Mammary epithelial cell (primary cell): Measurements from ENCODE around the gene NKG7.

Source experiments
- EZH2 ChIP-seq: IDR thresholded peaks from 2 replicates; pipeline ENCODE4 v1.6.1; 2012; ENCODE audit warnings: low read length, inconsistent platforms, borderline replicate concordance
- TF ChIP-seq, protein P1 (sequence below), 2 donors: IDR thresholded peaks in 1 of 2; conservative IDR thresholded peaks in 1 of 2; 2 replicates each; pipeline ENCODE4 v1.5.1; 2011 to 2012; ENCODE audit warnings: inconsistent platforms in 2 of 2, low read length in 2 of 2, mild to moderate bottlenecking in 2 of 2, control low read depth in 1 of 2, low read depth in 1 of 2; ENCODE audit not compliant: insufficient read depth in 1 of 2; ENCODE audit errors: extremely low read depth in 1 of 2

DNA sequence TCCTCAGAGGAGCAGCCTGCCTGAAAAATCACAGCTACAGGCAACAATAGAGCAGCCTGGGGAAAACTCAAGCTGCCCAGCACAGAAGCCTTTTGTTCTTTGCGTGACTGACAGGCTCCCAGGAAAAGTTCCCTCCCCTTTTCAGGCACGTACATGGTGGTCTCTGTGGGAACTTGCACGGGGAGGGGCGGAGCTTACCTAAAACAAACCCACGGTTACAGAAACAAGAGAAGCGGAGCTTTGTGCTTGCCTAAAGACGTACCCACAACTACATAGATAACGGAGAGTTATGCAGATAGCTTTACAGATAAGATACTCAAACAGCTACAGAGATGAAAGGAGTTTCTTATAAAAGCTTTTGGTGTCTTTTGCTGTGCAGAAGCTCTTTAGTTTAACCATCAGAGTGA, 17.7 kb downstream of the NKG7 start:
- TF ChIP-seq, protein P1, sequence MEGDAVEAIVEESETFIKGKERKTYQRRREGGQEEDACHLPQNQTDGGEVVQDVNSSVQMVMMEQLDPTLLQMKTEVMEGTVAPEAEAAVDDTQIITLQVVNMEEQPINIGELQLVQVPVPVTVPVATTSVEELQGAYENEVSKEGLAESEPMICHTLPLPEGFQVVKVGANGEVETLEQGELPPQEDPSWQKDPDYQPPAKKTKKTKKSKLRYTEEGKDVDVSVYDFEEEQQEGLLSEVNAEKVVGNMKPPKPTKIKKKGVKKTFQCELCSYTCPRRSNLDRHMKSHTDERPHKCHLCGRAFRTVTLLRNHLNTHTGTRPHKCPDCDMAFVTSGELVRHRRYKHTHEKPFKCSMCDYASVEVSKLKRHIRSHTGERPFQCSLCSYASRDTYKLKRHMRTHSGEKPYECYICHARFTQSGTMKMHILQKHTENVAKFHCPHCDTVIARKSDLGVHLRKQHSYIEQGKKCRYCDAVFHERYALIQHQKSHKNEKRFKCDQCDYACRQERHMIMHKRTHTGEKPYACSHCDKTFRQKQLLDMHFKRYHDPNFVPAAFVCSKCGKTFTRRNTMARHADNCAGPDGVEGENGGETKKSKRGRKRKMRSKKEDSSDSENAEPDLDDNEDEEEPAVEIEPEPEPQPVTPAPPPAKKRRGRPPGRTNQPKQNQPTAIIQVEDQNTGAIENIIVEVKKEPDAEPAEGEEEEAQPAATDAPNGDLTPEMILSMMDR (conservative IDR thresholded peaks at IDR 0.05 in 1 of 2, IDR thresholded peaks at IDR 0.05 in 1 of 2; ENCODE audit: extremely low read depth in 1 of 2, insufficient read depth in 1 of 2, low read depth in 1 of 2, low read length in 2 of 2), result no peak
- no peak for TF ChIP-seq EZH2
